ENCODE results near the gene GDPD4.

The GDPD4 gene

GRCh38 chr11:77203901-77204753 lies 97.4 kb downstream of the GDPD4 start:
- DNase-seq, result no peak

DNA sequence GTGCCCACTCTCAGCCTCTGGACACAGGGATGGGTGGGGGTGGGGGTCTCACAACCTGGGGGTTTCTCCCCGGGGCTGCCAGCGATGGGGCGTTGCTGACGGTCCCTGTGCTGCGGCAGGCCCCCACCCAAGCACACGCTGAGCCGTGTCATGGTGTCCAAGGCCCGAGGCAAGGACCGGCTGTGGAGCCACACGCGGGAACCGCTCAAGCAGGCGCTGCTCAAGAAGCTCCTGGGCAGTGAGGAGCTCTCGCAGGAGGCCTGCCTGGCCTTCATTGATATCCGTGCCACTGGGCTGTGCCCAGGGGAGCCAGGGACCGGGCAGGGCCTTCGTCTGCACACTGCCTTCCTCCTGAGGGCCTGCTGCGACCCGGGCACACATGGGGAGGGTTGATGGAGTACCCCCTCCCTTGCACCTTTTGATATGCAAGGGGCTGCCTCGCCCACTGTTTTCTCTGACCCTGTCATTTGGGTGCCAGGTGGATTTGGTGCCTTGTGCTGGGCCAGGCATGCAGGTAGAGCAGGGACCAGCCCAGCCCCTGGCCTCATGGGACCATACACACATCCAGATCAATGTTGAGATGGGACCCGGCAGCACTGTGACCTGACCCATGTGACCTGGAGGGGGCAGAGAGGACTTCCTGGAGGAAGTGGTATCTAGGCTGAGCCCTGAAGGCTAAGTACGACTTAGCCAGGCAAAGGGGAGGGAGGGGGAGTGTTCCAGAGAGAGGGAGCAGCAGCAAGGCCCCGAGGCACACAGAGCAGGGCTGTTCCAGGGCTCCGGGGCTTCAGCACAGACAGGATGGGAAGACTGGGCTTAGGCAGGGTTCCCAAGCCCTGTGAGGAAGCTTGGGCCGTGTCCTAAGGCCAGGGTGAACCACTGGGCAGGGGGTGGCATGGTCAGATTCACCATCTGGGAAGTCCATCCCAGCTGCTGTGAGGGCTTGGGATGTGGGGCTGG lies 98.3 kb downstream of the GDPD4 start:
- no peak for DNase-seq

- DNase-seq, result no peak
Observed at GRCh38 chr11:77201991-77202841, 99.3 kb downstream of the GDPD4 start.

DNA sequence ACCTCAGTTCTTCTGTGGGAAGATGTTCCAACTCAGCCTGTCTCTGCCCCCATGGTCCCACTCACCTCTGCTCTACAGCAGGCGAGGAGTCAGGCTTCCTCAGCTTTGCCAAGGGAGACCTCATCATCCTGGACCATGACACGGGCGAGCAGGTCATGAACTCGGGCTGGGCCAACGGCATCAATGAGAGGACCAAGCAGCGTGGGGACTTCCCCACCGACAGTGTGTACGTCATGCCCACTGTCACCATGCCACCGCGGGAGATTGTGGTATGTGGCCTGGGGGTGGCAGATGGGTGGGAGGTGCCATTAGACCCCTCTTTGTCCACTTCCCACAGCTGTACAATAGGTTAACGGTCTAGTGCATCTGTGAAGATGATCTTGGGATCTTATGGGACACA lies 100.1 kb downstream of the GDPD4 start:
- no peak for DNase-seq

GRCh38 chr11:77200351-77201268 lies 100.9 kb downstream of the GDPD4 start:
- DNase-seq, result no peak

DNA sequence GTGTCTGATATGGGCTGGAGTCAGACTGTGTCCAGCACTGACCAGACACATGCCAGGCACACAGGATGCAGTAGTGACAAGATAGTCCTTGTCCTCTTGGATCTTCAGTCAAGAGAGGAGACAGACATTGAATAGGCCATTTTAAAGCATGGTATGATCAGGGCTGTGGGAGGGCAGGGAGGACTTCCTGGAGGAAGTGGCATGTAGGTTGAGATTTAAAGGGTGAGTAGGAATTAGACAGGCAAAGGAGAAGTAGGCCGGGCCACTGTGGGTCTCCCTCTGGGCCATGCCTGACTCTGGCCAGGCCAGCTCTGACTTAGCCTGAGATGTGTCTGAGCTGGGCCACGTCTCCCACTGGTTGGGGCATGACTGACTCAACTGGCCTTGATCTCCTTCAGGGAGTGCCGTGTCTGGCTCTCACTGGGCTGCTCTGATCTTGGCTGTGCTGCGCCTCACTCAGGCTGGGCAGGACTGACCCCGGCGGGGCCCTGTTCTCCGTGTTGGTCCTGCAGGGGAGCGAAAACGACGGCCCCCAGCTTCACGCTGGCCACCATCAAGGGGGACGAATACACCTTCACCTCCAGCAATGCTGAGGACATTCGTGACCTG lies 102.2 kb downstream of the GDPD4 start:
- DNase-seq, result no peak

DNA sequence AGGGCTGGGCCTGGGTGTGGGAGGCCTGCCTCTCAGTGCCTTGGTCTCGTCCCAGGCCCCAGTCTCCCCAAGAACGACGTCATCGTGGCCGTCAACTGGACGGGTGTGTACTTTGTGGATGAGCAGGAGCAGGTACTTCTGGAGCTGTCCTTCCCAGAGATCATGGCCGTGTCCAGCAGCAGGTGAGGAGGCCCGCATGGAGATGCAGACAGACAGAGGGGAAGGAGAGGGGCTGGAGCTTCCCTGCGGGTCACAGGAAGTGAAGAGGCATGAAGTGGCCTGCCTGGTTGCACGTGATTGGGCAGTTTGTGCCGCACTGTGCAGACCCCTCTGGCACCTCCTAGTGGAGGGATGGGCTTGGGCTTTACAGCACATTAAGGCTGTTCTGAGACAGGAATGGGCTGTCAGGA lies 103.0 kb downstream of the GDPD4 start:
- peak; percentile 30 for DNase-seq

- no peak for DNase-seq
Observed at GRCh38 chr11:77197626-77198320, 103.7 kb downstream of the GDPD4 start.

GRCh38 chr11:77196961-77197360 lies 104.5 kb downstream of the GDPD4 start:
- DNase-seq, result no peak

DNA sequence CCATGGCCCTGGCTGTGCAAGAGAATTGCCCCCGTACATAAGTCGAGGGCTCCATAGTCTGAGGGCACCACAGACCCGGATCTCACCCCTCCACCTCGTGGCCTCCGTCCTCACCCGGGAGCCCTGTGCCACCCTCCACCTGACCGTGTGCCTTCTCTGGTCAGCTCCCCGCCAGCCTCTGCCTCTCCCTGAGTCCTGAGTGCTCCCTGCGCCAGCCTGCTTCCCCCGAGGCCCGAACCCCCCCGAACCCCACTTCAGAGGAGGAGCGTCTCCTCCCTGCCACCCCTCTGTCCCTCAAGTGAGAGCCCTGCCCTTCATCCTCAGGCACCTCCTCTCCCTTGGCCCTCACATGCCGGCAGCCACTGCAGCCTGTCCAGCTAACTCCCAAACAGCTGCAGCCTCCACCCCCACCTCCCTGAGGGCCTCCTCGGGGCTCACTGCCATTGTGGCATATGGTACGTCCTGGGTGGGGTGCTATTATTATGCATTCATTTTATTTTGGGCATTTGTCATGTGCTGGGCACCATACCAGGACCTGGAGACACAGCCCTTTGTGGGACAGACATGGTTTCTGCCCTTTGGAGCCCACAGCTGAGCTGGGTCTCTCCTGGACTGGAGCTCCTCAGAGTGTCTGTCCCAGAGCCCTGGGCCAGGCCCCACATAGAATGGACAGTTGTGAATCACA lies 106.3 kb downstream of the GDPD4 start:
- no peak for DNase-seq

- DNase-seq, result peak; percentile 23
Observed at GRCh38 chr11:77193911-77194830, 107.3 kb downstream of the GDPD4 start.

- no peak for DNase-seq
Observed at GRCh38 chr11:77193167-77193566, 108.3 kb downstream of the GDPD4 start.

- no peak for DNase-seq
Observed at GRCh38 chr11:77191823-77192495, 109.5 kb downstream of the GDPD4 start.

GRCh38 chr11:77191429-77191822 lies 110.1 kb downstream of the GDPD4 start:
- DNase-seq, result no peak

- no peak for DNase-seq
Observed at GRCh38 chr11:77190331-77191075, 111.0 kb downstream of the GDPD4 start.

- no peak for DNase-seq
Observed at GRCh38 chr11:77189588-77190210, 111.8 kb downstream of the GDPD4 start.
